Measurements from ENCODE around the gene OGG1.
"Not testable (repeated sequence)": the region's sequence is repeated elsewhere in the genome, so short reads cannot be mapped to it uniquely, and the experiment has no call there.

The OGG1 gene

GRCh38 chr3:9768141-9768775 lies 18.5 kb downstream of the OGG1 start:
- no peak for DNase-seq

GRCh38 chr3:9769012-9769411 lies 19.3 kb downstream of the OGG1 start:
- DNase-seq, result no peak

GRCh38 chr3:9769426-9770275 lies 19.9 kb downstream of the OGG1 start, which contains the start of gene CAMK1:
Gene CAMK1 (minus strand): TSS chr3:9769947. CDS start chr3:9767749, 2,198 bp downstream.
- DNase-seq, result peak; percentile 34

GRCh38 chr3:9770276-9770812 lies 20.6 kb downstream of the OGG1 start:
- no peak for DNase-seq

GRCh38 chr3:9771007-9771406 lies 21.3 kb downstream of the OGG1 start:
- not testable (repeated sequence) for DNase-seq

GRCh38 chr3:9776896-9777693 lies 27.3 kb downstream of the OGG1 start:
- DNase-seq, result no peak

GRCh38 chr3:9777694-9778021 lies 27.9 kb downstream of the OGG1 start:
- no peak for DNase-seq

GRCh38 chr3:9778143-9779074 lies 28.7 kb downstream of the OGG1 start:
- DNase-seq, result no peak

- no peak for DNase-seq
Observed at GRCh38 chr3:9779075-9779593, 29.4 kb downstream of the OGG1 start.

- no peak for DNase-seq
Observed at GRCh38 chr3:9779721-9780457, 30.1 kb downstream of the OGG1 start.

- no peak for DNase-seq
Observed at GRCh38 chr3:9780458-9780812, 30.7 kb downstream of the OGG1 start.

GRCh38 chr3:9780910-9781309 lies 31.2 kb downstream of the OGG1 start:
- DNase-seq, result no peak

- no peak for DNase-seq
Observed at GRCh38 chr3:9781551-9781950, 31.8 kb downstream of the OGG1 start.

- DNase-seq, result no peak
Observed at GRCh38 chr3:9781978-9782603, 32.3 kb downstream of the OGG1 start.

- no peak for DNase-seq
Observed at GRCh38 chr3:9782770-9783169, 33.0 kb downstream of the OGG1 start.

- DNase-seq, result no peak
Observed at GRCh38 chr3:9783954-9784353, 34.2 kb downstream of the OGG1 start.

GRCh38 chr3:9784965-9785364 lies 35.2 kb downstream of the OGG1 start:
- no peak for DNase-seq

GRCh38 chr3:9785602-9786001 lies 35.9 kb downstream of the OGG1 start:
- DNase-seq, result no peak

- DNase-seq, result no peak
Observed at GRCh38 chr3:9786209-9786739, 36.5 kb downstream of the OGG1 start.

- DNase-seq, result no peak
Observed at GRCh38 chr3:9786825-9787669, 37.3 kb downstream of the OGG1 start.

All from NCI-H510A treated with DMSO at 0.1 percent for 48 hours (cell line).